ENCODE data around the gene PROX2. TPM values are rescaled to one million over a fixed set of nuclear protein-coding genes. Genes with fewer than 3 reads are reported as not detected.

PROX2 gene
- total and polyA plus RNA-seq, 7 experiments from 2014 or later: 0.05 to 0.54 (median 0.10) TPM; not detected in 3

DNA sequence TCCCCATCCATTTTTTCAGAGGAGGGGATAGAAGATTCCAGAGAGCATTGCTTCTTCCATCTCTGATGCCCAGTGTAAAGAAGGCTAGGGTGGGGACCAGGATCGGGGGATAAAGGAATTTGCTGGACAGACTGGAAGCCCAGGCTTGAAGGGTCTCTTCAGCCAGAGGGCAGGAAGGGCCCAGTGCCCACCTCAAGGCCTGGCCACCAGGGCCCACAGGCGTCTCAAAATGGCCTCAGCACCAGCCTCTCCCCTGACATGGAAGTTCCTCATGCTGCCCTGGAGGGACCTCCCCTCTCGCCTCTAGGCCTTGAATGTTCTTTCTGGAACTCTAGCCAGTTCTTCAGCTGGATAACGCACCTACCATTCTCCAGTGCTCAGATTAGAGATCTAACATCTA is 44.3 kb upstream of the PROX2 start:
- peaks cover 0 to 3% of the 10 kb centered on the region in 2 donors for H3K4me1 ChIP-seq (ENCODE audit: control insufficient read depth in 2 of 2, insufficient read depth in 2 of 2, low read length in 2 of 2)
- DNase-seq: no peak
- H3K4me3 Mint-ChIP-seq: no peak overlapping the region
- peaks cover 0 to 16% (median 13%) of the 10 kb centered on the region in 7 donors for H3K4me1 Mint-ChIP-seq
- no peak overlapping the region for H3K27ac ChIP-seq (ENCODE audit: low read depth, low read length)
- no peaks in the 10 kb centered on the region for H3K36me3 ChIP-seq (ENCODE audit: control insufficient read depth in 2 of 3, insufficient read depth in 3 of 3, low read length in 3 of 3)
- no peak overlapping the region for H3K4me3 ChIP-seq (ENCODE audit: low read length)
- no peak overlapping the region for H3K27ac Mint-ChIP-seq
- no peaks in the 10 kb centered on the region for H3K9me3 ChIP-seq (ENCODE audit: control insufficient read depth in 2 of 3, low read length in 3 of 3)
- ChIA-PET CTCF (interaction anchor here (0.6 to 1.2 kb wide), 2 partner anchors 37 to 58 kb away, joined by 3 to 4 read pairs; no protein-coding TSS in a partner anchor), POLR2A (no interaction called here)
- intact Hi-C loops (cut with micrococcal nuclease): no loop called here
- H3K27me3 ChIP-seq (ENCODE audit: control insufficient read depth in 2 of 2, insufficient read depth in 2 of 2, low read length in 2 of 2): no peaks in the 10 kb centered on the region
- no peak for ATAC-seq
- no peaks in the 10 kb centered on the region for H3K9me3 Mint-ChIP-seq
- H3K27me3 Mint-ChIP-seq: peaks cover 0 to 7% (median 0%) of the 10 kb centered on the region in 5 donors
- peaks cover 0 to 3% (median 0%) of the 10 kb centered on the region in 5 donors for H3K36me3 Mint-ChIP-seq

DNA sequence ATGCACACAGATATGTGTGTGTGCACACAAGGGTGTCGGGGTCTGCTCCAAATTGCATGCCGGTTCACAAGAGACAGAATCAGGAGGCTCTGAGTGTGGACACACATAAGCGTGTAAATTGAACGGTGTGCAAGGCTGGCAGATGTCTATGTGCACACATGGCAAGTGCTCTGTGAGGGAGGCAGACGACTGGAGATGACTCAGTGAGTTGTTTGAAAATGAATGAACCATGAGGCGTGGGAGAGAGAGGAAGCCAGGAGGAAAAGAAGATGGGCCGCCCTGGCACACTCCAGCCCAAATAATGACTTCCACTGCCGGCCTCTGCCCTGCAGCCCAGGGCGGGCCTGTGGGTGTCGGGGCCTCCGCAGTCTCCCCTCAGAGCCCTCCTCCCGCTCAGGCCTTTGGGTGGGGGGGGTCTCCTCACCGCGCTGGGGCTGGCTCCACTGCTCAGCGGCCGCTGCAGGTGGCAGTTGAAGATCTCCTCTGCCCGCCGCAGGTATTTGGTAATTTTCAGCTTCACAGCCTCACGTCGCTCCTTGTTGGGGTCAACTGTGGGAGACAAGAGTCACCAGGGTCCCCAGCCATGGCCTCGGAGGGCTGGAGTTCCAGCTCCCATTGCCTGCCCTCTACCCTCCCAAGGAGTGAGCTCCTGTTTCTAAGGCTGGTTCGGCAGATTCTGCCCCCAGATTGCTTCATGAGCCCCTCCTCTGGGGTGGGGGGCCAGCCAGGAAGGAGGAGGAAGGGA is 43.6 kb upstream of the PROX2 start:
- Mint-ChIP-seq H3K4me3 (no peak overlapping the region), H3K36me3 (peaks cover 0 to 3% (median 0%) of the 10 kb centered on the region in 5 donors)
- no peak for ATAC-seq

DNA sequence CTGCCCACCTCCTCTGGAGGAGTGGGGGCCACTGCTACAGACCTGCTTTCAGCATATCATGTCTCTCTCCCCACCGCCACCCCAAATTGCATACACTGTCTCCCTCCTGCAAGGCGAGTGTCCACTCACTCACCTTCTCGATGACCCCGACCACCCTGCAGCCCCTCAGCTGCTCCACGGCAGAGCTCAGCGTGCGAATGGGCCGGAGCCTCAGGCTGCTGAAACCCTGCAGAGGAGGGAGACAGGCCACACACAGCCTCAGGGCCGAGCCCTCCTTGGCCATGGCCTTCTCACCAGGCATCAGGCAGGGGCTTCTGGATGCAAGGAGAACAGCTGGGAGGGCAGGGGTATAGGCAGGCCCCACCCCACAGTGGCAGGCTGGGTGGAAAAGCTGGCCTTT is 42.4 kb upstream of the PROX2 start:
- Histone ChIP-seq H3K9me3 (ENCODE audit: control insufficient read depth in 2 of 3, low read length in 3 of 3) (no peaks in the 10 kb centered on the region), H3K4me1 (ENCODE audit: control insufficient read depth in 2 of 2, insufficient read depth in 2 of 2, low read length in 2 of 2) (peaks cover 0 to under 1% of the 10 kb centered on the region in 2 donors), H3K4me3 (ENCODE audit: low read length) (no peak overlapping the region), H3K36me3 (ENCODE audit: control insufficient read depth in 2 of 3, insufficient read depth in 3 of 3, low read length in 3 of 3) (no peaks in the 10 kb centered on the region), H3K27ac (ENCODE audit: low read depth, low read length) (no peak overlapping the region), H3K27me3 (ENCODE audit: control insufficient read depth in 2 of 2, insufficient read depth in 2 of 2, low read length in 2 of 2) (no peaks in the 10 kb centered on the region)
- peaks cover 0 to 9% (median 6%) of the 10 kb centered on the region in 7 donors for H3K4me1 Mint-ChIP-seq
- H3K36me3 Mint-ChIP-seq: peaks cover 0 to 3% (median 0%) of the 10 kb centered on the region in 5 donors
- intact Hi-C loops (cut with micrococcal nuclease): no loop called here
- H3K27ac Mint-ChIP-seq: peak overlapping the region in 1 of 9 donors; percentile 59
- ChIA-PET CTCF (no interaction called here), POLR2A (no interaction called here)
- no peak overlapping the region for H3K4me3 Mint-ChIP-seq
- ATAC-seq (no peak), DNase-seq (no peak)
- H3K9me3 Mint-ChIP-seq: no peaks in the 10 kb centered on the region
- H3K27me3 Mint-ChIP-seq: no peaks in the 10 kb centered on the region

More for the DNA sequence above, 43.6 kb upstream of the PROX2 start:
- no peak overlapping the region for H3K4me3 ChIP-seq (ENCODE audit: low read length)
- Mint-ChIP-seq H3K9me3 (no peaks in the 10 kb centered on the region), H3K27ac (peak overlapping the region in 1 of 9 donors; percentile 52), H3K27me3 (peaks cover 0 to 4% (median 0%) of the 10 kb centered on the region in 5 donors), H3K4me1 (peaks cover 0 to 16% (median 13%) of the 10 kb centered on the region in 7 donors)
- intact Hi-C loops (cut with micrococcal nuclease): no loop called here
- H3K4me1 ChIP-seq (ENCODE audit: control insufficient read depth in 2 of 2, insufficient read depth in 2 of 2, low read length in 2 of 2): peaks cover 0 to 3% of the 10 kb centered on the region in 2 donors
- H3K36me3 ChIP-seq (ENCODE audit: control insufficient read depth in 2 of 3, insufficient read depth in 3 of 3, low read length in 3 of 3): no peaks in the 10 kb centered on the region
- H3K27ac ChIP-seq (ENCODE audit: low read depth, low read length): no peak overlapping the region
- no peaks in the 10 kb centered on the region for H3K9me3 ChIP-seq (ENCODE audit: control insufficient read depth in 2 of 3, low read length in 3 of 3)
- H3K27me3 ChIP-seq (ENCODE audit: control insufficient read depth in 2 of 2, insufficient read depth in 2 of 2, low read length in 2 of 2): no peaks in the 10 kb centered on the region
- ChIA-PET POLR2A (no interaction called here), CTCF (no interaction called here)
- DNase-seq: no peak

DNA sequence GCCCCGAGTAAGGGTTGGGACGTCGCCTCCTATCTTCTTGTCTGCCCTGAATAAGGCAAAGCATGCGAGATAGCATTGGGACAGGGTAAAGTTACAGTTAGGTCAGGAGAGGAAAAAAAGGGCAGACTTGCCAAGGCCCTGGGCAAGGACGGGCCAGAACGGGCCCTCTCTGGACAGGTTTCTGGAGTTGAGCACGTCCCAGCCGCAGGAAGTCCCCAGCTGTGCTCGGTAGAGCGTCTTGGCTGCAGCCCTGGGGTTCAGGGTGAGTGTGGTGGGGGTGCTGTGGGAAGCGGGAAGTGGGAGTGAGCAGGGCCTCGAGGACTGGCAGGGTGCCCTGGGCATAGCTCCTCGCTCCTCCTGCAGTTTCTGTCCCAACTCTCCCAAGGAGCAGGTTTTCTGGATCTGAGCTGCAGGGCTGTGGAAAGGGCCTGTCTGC is 41.7 kb upstream of the PROX2 start:
- ATAC-seq (no peak), DNase-seq (no peak)
- no peaks in the 10 kb centered on the region for H3K36me3 ChIP-seq (ENCODE audit: control insufficient read depth in 2 of 3, insufficient read depth in 3 of 3, low read length in 3 of 3)
- intact Hi-C loops (cut with micrococcal nuclease): no loop called here
- Mint-ChIP-seq H3K4me3 (no peak overlapping the region), H3K27ac (no peak overlapping the region), H3K4me1 (peaks cover 0 to 8% (median 5%) of the 10 kb centered on the region in 7 donors), H3K27me3 (no peaks in the 10 kb centered on the region), H3K36me3 (peaks cover 0 to 3% (median 0%) of the 10 kb centered on the region in 5 donors), H3K9me3 (no peaks in the 10 kb centered on the region)
- H3K4me1 ChIP-seq (ENCODE audit: control insufficient read depth in 2 of 2, insufficient read depth in 2 of 2, low read length in 2 of 2): no peaks in the 10 kb centered on the region
- no peaks in the 10 kb centered on the region for H3K27me3 ChIP-seq (ENCODE audit: control insufficient read depth in 2 of 2, insufficient read depth in 2 of 2, low read length in 2 of 2)
- CTCF ChIA-PET: no interaction called here
- POLR2A ChIA-PET: no interaction called here
- no peak overlapping the region for H3K4me3 ChIP-seq (ENCODE audit: low read length)
- no peaks in the 10 kb centered on the region for H3K9me3 ChIP-seq (ENCODE audit: control insufficient read depth in 2 of 3, low read length in 3 of 3)
- H3K27ac ChIP-seq (ENCODE audit: low read depth, low read length): no peak overlapping the region

DNA sequence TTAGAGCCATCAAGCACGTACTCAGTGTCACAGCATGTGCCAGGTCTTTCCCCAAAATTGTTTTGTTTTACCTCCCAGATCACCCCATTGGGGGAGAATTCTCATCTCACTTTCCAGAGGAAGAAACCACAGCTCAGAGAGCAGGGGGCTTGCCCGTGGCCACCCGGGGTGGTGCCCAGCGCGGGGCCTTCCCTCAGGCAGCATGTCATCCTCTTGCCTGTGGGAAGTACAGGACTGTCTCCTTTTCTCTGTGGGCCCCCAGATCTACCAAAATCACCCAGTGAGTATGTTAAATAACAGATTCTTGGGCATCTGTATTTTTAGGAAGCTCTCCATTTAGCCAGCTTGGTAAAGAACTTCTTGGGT is 41.2 kb upstream of the PROX2 start:
- H3K4me3 ChIP-seq (ENCODE audit: low read length): no peak overlapping the region
- ChIA-PET CTCF (interaction anchor here (0.6 kb wide), 1 partner anchor 11 kb away, joined by 3 read pairs; no protein-coding TSS in a partner anchor), POLR2A (no interaction called here)
- H3K4me3 Mint-ChIP-seq: no peak overlapping the region
- ATAC-seq (no peak), DNase-seq (no peak)
- H3K27ac ChIP-seq (ENCODE audit: low read depth, low read length): no peak overlapping the region
- peaks cover 0 to 3% (median 0%) of the 10 kb centered on the region in 5 donors for H3K36me3 Mint-ChIP-seq
- no peaks in the 10 kb centered on the region for H3K36me3 ChIP-seq (ENCODE audit: control insufficient read depth in 2 of 3, insufficient read depth in 3 of 3, low read length in 3 of 3)
- H3K9me3 ChIP-seq (ENCODE audit: control insufficient read depth in 2 of 3, low read length in 3 of 3): no peaks in the 10 kb centered on the region
- H3K27me3 Mint-ChIP-seq: no peaks in the 10 kb centered on the region
- no peaks in the 10 kb centered on the region for H3K9me3 Mint-ChIP-seq
- no peaks in the 10 kb centered on the region for H3K27me3 ChIP-seq (ENCODE audit: control insufficient read depth in 2 of 2, insufficient read depth in 2 of 2, low read length in 2 of 2)
- H3K4me1 ChIP-seq (ENCODE audit: control insufficient read depth in 2 of 2, insufficient read depth in 2 of 2, low read length in 2 of 2): no peaks in the 10 kb centered on the region
- no peak overlapping the region for H3K27ac Mint-ChIP-seq
- H3K4me1 Mint-ChIP-seq: peaks cover 0 to 3% (median 1%) of the 10 kb centered on the region in 7 donors
- intact Hi-C loops (cut with micrococcal nuclease): no loop called here

DNA sequence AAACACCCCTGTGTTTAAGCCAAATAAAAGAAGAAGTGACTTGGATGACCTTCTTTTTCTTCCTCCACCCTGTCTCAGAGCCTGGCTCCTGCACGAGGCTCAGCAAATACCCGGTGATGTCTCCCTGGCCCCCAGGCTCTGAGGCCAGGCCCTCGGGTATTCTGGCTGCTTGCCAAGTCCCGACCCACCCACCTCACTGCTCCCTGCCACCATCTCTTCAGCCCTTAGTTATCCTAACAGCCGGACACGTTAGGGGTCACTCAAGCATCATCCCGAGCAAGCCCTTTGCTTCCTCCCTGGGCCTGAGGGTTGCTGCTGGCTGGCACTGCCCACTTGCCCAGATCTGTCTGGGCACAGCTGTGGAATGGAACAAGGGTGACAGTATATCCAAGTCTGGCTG is 39.9 kb upstream of the PROX2 start:
- ChIA-PET CTCF (interaction anchor here (1.6 to 1.9 kb wide), 2 partner anchors 10 to 55 kb away, joined by 4 to 5 read pairs; no protein-coding TSS in a partner anchor), POLR2A (no interaction called here)
- Mint-ChIP-seq H3K27me3 (no peaks in the 10 kb centered on the region), H3K27ac (peak overlapping the region in 2 of 9 donors; percentile 7 to 41), H3K36me3 (peaks cover 0 to 3% (median 0%) of the 10 kb centered on the region in 5 donors), H3K9me3 (no peaks in the 10 kb centered on the region), H3K4me1 (peaks cover 0 to 3% (median 0%) of the 10 kb centered on the region in 7 donors), H3K4me3 (no peak overlapping the region)
- no peak for ATAC-seq
- H3K27me3 ChIP-seq (ENCODE audit: control insufficient read depth in 2 of 2, insufficient read depth in 2 of 2, low read length in 2 of 2): no peaks in the 10 kb centered on the region
- no peaks in the 10 kb centered on the region for H3K36me3 ChIP-seq (ENCODE audit: control insufficient read depth in 2 of 3, insufficient read depth in 3 of 3, low read length in 3 of 3)
- no peak for DNase-seq
- no peaks in the 10 kb centered on the region for H3K9me3 ChIP-seq (ENCODE audit: control insufficient read depth in 2 of 3, low read length in 3 of 3)
- no peak overlapping the region for H3K4me3 ChIP-seq (ENCODE audit: low read length)
- H3K4me1 ChIP-seq (ENCODE audit: control insufficient read depth in 2 of 2, insufficient read depth in 2 of 2, low read length in 2 of 2): no peaks in the 10 kb centered on the region
- intact Hi-C loops (cut with micrococcal nuclease): no loop called here
- H3K27ac ChIP-seq (ENCODE audit: low read depth, low read length): no peak overlapping the region

DNA sequence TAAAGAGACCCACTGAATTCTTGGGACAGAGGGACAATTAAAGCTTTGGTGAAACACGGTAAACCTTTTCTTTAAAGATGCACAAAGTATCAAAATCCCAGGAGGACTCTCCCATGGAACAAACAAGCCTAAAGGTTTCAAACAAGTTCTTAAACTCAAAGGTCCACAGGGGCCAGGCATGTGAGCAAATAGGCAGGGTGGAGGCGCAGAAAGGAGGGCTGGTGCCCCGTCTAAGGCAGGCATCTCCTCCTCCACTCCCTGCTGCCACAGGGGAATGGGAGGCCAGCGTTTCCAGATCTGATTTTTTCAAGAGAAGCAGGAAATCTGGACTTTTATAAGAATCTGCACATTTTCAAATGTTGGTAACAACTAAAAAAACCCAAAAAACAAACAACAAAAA is 39.5 kb upstream of the PROX2 start:
- Mint-ChIP-seq H3K4me3 (no peak overlapping the region), H3K36me3 (peaks cover 0 to 3% (median 0%) of the 10 kb centered on the region in 5 donors), H3K27ac (no peak overlapping the region), H3K9me3 (no peaks in the 10 kb centered on the region), H3K27me3 (no peaks in the 10 kb centered on the region), H3K4me1 (peaks cover 0 to 3% (median 0%) of the 10 kb centered on the region in 7 donors)
- intact Hi-C loops (cut with micrococcal nuclease): no loop called here
- H3K27ac ChIP-seq (ENCODE audit: low read depth, low read length): no peak overlapping the region
- H3K4me1 ChIP-seq (ENCODE audit: control insufficient read depth in 2 of 2, insufficient read depth in 2 of 2, low read length in 2 of 2): no peaks in the 10 kb centered on the region
- H3K4me3 ChIP-seq (ENCODE audit: low read length): no peak overlapping the region
- CTCF ChIA-PET: interaction anchor here (1.6 to 1.9 kb wide), 2 partner anchors 10 to 55 kb away, joined by 4 to 5 read pairs; no protein-coding TSS in a partner anchor
- H3K36me3 ChIP-seq (ENCODE audit: control insufficient read depth in 2 of 3, insufficient read depth in 3 of 3, low read length in 3 of 3): no peaks in the 10 kb centered on the region
- ATAC-seq (no peak), DNase-seq (no peak)
- H3K27me3 ChIP-seq (ENCODE audit: control insufficient read depth in 2 of 2, insufficient read depth in 2 of 2, low read length in 2 of 2): no peaks in the 10 kb centered on the region
- POLR2A ChIA-PET: no interaction called here
- no peaks in the 10 kb centered on the region for H3K9me3 ChIP-seq (ENCODE audit: control insufficient read depth in 2 of 3, low read length in 3 of 3)
